ENCODE results near the gene NOBOX.
"Not testable (repeated sequence)": the region's sequence is repeated elsewhere in the genome, so short reads cannot be mapped to it uniquely, and the experiment has no call there.

The NOBOX gene

DNA sequence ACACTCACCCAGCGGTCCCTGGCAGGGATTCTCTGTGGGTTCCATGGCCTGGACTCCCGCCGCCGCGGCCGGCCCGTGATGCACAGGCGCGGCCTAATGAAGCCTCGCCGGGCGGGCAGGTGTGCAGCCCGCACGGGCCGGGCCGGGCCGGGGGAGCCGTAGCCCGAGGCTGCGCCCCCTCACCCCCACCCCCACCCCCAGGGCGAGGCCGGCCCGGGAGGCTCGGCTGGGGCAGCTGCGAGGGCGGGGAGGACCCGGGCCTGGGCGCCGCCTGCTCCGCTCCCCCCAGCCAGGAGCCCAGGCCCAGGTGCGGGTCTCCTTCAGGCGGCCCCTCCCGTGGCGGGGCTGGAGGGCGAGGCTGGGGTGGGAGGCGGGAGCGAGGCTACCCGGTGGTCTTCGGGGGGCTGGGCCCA lies at the start of gene NOBOX:
Gene NOBOX (minus strand): TSS at position 45 of the 413 bp plus-strand sequence.
- DNase-seq, result no peak

DNA sequence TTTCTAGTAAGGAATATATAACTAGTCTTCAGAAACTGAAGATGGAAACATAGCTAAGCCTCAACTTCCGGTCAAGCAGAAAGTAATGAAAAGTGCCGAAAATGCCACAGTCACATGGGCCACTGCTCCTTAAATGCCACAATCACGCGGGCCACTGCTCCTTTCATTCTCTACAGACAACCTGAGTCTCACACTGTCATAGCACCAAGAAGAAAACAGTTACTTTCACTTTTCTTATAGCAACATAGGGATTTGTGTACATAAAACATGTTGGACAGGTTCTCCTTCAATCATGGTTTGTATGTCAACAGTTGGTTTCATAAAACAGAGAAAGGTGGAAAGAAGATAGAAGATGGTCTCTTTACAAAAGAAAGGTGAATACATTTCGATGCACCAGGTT lies 48.6 kb upstream of the NOBOX start:
- DNase-seq, result no peak

DNA sequence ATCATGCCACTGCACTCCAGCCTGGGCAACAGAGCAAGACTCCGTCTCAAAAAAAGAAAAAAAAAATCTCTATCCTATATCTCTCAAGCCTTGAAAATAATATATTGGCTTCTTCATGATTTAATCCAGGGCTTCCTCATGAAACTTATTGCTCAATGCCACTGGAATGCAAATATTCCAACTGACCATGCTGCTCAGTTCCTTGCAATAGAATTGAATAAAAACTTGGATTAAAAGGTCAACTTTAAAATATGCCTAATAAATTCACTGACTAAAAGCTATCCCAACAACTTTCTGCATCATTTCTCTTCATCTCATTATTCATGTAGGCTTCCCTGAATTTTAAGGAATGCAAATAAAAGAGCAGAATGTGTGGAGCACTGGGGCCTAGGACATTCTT lies 42.1 kb upstream of the NOBOX start:
- DNase-seq, result no peak

DNA sequence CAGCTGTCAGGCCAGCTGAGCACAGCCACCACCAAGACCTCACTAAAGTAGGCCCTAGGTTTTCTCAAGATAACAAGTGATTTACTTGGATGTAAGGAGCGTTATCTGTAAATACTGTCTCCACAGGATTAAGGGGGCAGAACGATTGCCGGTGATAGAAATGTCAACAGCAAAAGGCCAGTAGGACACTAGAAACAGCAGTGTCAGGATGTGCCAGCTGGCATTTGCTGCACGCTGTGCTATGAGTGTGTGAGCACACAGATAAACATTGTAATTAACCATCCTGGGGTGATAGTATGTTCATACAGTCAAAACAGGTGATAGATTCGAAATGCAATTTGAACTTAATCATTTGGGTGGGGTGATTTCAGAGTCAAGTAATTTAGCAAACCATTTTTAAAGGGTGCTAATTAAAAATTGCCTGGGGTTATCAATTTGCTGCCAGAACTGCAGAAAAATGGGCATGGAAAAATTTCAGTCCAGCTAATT lies 36.3 kb upstream of the NOBOX start:
- DNase-seq, result no peak

DNA sequence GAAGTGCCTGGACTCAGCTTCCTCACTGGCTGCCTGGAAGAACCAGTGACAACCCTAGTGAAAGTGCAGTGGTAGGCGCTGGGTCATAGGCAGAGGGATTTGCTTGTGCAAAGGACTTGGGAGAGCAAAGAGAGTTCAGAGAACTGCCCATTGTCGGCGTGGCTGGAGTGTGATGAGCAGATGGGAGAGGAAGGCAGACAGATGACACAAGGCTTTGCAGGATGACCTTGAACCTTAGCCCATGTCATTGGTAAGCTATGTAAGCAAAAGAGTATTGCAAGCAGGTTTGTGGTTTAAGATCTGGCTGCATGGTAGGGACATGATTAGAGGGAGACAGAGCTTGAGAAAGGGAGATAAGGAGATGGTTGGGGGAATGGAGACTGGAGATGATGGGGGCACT lies 35.3 kb upstream of the NOBOX start:
- DNase-seq, result no peak

DNA sequence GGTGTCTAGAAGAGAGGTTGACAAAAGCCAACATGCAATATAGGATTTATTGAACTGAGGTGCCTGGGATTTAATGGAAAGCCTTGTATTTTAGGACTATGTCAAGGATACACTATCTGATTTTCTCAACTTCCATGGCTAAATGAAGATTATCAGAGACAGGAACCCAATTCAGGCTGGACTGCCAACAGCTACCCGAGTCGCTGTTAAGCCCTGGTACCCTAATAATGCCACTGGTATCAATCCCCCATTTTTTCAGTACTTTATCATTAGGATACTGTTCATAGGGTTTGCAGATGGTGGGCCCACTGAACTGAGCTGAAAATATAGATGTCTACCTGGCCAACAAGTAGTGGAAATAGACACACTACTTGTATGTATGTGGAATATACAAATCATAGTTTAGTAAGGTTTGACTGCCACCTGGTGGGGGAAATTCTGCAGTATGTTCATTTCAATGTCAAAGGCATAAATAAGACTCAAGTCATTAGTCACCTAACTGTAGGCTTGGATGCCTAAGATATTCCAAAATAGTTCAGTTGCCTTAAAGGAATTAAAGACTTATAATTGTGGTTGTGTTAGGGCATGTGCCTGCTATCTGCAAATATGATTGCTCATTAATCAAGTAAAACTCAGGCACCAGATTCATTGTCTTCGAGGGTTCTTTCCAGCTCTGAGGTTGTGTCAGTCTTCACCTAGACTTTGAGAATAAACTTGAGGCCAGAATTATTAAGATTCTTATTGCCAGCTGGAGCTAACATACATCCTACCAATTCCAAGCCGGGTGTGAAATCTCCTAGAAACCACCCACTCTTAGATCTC lies 34.1 kb upstream of the NOBOX start:
- no peak for DNase-seq

DNA sequence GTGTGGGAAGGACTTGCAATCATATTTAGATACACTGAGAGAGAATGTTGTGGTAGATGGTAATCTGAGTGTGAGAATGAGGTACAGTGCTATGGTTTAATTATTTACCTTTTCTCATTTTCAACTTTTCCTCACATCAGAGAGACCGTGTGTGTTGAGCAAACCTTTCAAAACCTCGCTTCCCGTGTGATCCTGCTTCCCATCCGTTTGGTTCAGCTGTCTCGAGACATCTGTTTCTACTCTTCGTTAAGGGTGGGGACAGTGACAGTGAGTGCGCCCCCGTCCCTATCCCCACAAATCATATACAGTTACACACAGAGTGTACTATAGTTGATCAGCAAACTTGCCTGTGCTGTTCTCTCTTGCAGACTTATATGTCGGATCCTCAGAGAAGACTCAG lies 33.0 kb upstream of the NOBOX start:
- DNase-seq, result no peak

DNA sequence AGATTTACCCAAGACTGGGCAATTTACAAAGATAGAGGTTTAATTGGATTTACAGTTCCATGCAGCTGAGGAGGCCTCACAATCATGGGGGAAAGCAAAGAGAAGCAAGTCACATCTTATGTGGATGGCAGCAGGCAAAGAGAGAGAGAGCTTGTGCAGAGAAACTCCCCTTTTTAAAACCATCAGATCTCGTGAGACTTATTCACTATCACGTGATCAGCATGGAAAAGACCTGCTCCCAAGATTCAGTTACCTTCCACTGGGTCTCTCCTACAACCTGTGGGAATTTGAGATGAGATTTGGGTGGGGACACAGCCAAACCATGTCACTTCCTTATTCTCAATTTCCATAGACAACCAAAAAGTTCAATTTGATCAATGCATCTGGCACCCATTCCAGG lies 24.9 kb upstream of the NOBOX start:
- DNase-seq, result no peak

DNA sequence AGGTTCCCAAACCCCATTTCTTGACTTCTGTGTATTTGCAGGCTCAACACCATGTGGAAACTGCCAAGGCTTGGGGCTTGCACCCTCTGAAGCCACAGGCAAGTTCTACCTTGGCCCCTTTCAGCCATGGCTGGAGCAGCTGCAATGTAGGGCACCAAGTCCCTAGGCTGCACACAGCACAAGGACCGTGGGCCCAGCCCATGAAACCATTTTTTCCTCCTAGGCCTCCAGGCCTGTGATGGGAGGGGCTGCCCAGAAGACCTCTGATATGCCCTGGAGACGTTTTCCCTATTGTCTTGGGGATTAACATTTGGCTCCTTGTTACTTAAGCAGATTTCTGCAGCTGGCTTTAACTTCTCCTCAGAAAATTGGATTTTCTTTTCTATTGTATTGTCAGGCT lies 24.0 kb upstream of the NOBOX start:
- not testable (repeated sequence) for DNase-seq

DNA sequence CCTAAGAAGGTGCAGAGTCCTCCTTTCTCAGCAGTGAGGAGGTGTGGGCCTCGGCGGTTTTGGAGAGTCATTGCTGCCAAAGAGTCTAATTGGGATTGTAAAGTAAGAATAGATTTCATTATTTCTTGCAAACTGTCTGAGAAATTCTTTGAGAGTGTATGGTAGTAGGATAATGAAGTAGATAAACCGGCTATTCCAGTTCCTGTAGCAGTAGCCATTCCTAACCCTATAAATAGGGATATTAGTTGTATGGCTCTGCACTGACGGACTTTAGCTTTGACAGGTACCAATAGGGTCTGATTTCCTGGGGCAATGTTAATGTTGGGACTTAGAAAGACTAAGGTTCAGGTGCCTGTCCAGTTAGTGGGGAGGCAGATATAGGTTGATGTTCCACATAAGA lies 15.4 kb upstream of the NOBOX start:
- DNase-seq, result not testable (repeated sequence)

DNA sequence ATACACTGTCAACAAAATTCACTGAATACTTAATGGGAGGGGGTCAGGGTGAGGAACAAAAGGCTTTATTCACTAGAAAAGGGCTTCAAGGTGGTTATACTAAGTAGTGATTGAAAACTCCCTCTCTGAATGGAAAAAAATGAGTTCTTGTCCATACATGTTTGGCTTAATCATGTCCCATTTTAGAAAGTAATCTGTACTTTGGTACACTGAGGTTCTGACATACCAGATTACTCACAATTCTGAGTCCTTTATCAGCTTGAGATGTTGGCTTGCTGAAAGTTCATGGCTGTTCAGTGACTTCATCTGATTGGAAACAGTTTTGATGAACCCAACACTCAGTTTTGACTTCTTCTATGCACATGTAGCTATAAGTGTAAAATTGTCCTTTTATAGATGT lies 12.8 kb upstream of the NOBOX start:
- DNase-seq, result no peak

DNA sequence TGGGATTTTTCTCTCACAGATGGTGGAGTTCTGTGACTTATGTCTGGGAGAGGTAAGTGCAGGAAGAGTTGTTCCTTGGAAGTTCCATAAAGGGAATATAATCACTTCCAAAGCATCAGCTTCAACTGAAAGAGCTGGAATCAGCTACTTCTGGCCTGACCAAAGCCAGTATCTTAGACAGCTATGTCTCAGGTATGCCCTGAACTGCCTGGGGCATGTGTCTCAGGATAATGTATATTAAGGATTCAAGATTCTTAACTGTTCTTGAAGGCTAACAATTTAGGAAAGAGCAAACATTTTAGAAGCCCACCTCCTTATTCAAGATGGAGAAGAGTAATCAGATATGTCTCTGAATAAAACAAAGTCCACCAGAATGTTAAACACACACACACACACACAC lies 12.4 kb upstream of the NOBOX start:
- no peak for DNase-seq

DNA sequence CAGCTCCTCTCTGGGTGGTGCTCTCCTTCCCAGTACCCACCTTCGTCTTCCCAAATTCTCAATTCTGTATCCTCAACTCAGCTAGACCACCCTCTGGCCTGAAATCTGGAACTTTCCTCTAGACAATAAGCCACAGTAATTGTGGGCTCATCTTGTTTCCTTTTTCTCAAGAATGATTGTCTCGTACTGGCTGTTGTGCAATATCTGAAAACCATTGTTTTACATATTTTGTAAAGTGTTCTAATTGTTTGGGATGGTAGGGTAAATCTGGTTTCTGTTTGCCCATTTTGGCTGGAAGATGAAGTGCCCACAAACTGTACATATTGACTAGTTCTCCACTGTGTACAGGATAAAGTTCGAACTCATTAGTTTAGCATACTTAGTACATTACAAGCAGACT lies 11.3 kb upstream of the NOBOX start:
- DNase-seq, result no peak

DNA sequence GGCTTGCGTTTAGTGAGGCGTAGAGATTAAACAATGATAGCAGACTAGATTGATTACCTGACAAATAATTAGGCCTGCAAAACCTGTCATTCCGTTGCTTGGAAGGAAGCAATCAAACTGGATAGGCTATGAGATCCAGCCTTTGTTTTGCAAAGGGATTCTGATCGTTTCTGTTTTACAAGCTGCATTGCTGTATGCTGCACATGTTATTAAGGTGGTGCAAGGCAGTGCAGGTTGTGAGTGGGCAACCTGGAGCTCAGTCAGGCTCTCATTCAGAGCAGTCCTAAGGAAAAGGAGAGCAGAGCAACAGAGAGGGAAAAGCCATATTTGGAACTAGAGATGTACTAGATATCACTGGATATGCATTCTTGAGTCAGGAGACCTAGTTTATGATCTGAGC lies 6.9 kb upstream of the NOBOX start:
- DNase-seq, result no peak

DNA sequence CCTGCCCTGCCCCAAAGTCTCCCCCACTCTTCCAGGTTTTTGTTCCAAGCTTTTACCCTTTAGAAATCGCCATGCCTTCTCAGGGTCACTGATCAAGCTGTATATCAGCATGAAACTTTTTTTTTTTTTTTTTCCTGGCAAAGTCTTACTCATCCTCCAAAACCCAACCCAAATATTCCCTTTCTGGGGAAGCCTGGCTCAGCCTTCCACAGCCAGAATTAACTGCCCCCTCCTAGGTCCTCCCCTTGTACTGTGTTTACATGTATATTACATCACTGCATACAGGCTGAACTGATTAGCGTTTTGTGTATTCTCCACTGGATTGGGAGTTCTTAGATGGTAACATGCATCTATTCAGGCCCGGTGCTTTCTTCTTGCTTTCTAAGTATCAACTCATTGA lies 4.6 kb upstream of the NOBOX start:
- no peak for DNase-seq

DNA sequence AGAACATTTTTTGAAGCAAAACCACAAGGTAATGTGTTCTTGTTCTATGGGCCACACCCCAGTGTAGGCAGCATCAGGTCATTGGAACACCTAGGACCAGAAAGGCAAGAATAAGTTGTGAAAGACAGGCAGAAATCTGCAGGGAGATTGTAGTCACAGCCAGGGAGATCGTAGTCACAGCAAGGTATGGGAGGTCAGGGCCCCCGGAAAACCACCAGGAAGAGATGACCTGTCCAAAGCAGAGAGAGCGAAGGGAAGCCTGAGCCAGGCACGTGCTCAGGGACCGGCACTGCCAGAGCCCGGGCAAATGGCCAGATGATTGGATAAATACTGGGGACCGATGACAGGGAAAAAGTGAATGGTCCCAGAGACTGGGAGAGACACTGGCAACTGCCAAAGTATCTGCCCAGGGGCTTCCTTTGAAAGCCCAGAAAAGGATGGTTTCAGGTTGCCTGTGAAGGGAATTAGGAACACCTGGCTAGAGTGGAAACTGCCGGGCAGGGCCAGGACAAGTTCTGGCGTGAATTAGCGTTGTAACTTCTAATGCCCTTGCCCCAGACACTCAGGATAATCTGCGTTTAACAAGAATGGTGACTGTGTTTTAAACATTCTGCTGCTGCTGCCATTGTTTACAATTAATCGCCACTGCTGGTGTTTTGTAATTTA lies 3.9 kb upstream of the NOBOX start:
- no peak for DNase-seq

DNA sequence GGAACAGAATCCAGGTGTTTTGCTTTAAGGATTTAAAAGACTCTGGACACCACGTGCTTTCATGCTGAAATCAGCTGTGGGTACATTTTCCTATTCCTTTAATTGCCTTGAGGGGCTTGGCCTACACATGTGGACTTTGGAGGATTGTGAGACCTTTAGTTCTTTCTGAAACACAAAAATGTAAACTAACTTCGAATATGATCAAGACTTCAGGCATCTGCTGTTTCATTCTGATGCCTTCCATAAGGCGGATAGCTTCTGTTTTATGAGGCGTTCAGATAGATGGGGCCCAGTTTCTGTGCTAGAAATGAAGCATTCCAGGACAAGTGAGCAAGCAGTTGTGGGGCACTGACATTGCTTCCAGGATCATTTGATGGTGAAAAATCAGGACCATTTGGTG lies 1.5 kb upstream of the NOBOX start:
- DNase-seq, result no peak

DNA sequence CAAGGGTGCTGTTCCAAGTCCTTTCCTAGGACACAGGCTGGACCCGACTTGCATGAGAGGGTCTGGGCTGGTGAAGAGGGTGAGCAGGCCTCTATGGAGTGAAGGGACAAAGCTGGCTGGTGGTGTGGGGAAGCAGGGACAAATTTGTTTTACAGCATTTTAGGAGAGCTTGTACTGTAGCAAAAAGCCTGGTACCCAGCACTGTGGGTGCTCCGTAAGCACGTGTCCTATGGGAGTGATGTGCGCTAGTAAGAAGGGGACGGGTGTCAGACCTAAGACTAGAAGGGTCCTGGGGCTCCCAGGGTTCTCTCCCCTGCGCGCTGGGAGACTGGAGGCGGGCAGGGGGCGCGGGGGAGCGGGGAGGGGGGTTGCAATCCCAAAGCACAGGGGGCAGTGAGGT lies 391 bp downstream of the NOBOX start:
- DNase-seq, result no peak

DNA sequence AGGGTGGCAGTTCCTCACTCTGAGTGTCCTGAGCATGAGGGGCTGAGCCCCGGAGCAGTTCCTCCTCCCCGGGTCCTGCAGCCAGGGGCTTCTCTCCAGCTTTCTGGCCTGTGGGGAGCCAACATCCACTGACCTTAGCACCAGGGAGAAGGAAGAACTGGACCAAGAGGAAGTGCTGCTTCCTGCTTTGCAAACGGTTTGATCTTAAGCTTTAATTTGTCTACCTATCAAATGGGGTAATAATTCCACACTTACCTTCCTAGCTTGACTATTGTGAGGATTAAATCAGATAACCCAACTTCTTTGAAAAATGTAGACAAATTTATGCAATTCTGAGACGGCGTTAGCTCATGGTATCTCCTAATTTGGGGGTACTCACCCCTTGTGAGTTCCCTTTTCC lies 2.0 kb downstream of the NOBOX start:
- DNase-seq, result no peak

DNA sequence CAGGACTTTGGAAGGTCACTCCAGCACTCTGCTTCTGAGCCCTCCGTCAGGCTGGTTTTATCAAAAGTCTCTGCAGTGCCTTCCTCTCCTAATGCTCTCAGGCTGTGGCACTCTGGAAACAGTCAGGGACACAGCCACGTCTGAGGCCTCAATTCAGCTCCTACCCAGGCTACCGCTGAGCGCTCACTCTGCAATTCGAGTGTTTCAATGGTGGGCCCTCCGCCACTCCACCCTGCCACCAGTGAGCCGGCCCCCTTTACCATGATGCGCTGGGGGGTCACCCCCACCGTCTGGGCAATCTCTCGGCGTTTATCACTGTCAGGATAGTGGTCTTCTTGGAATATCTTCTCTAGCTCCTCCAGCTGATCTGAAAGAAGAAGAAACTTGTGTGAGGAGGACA lies 3.5 kb downstream of the NOBOX start:
- DNase-seq, result no peak

DNA sequence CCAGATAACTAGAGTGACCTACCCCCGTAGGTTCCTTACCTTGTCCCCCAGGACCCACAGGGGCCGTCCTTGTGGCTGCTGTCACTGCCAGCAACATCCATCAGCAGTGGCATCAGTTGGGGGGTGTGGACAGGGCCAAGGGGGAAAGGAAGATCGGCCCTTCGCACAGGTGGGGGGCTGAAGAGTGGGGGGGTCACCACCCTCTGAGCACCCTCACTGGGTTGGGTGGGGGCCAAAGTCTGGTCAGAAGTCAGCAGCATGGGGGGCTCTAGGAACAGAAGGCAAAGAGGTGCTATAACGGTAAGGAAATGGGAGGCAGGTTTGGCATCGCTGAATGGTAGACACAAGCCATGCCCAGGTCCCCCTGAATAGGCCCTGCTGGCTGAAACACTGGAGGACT lies 4.6 kb downstream of the NOBOX start:
- DNase-seq, result no peak

DNA sequence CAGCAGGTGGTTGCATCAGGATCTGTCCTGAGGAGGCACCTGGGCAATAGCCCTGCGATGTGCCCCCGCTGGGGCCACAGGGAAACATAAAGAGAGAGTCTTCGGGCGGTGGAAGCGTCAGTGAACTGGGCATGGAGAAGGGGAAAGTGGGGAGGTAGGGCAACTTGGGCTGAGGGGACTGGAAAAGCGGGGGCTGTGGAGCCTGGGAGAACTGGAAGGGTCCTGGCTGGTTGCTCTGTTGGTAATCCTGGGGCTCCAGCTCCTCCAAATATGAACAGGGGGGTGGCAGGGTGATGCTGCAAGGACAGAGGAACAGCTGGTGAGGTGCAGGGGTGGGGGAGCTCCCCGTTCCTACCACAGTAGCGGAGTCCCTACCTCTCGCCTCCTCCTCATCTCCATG lies 5.2 kb downstream of the NOBOX start:
- no peak for DNase-seq

DNA sequence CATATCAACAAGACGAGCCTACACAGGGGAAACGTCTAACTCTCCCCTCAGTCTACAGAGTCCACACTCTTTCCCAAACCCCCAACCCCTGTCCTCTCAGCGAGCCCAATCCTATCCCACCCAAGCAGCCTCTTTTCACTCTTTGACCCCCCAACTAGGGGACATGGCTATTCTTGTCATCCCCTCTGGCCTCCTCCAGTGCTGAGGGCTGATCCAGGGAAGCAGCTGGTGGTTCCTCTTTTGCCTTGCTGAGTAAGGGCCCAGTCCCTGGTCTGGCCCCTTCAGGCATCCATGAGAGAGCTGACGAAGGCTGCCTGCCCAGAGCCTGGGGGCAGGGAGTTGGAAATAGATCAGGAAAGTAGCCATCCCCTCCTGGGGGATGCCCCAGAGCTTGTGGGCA lies 6.4 kb downstream of the NOBOX start:
- DNase-seq, result no peak

DNA sequence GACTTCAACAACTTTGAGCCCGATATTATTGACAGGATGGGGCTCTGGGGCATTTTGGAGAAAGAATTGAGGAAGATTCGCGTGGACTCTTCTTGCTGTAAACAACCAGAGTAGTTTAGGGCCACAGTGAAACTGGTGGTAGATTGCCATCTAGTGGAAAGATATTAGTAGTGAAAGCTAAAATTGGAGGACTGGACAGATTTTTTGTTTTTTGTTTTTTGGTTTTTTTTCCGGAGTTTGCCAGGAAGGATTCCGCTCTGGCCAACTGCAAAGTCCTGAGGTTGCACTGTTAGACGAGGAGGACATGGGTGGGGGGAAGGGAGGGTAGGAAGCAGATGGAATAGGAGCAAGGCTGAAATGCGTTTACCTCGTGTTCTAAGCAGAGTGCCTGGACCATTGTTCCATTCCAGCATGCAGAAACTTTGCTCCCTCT lies 11.7 kb downstream of the NOBOX start:
- no peak for DNase-seq

DNA sequence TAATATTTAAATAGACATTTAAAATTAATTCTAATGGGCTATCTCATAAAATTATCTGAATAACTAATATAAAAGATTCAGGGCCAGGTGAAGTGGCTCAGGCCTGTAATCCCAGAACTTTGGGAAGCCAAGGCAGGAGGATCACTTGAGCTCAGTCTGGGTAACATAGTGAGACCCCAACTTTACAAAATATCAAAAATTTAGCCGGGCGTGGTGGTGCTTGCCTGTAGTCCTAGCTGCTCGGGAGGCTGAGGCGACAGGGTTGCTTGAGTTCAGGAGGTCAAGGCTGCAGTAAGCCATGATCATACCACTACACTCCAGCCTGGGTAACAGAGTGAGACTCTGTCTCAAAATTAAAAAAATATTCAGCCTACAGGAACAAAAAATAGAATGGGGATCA lies 12.5 kb downstream of the NOBOX start:
- DNase-seq, result no peak

All from NCI-H446 treated with DMSO at 0.1 percent for 48 hours (cell line).